ENCODE data around the gene VMO1. TPM values are rescaled to one million over a fixed set of nuclear protein-coding genes. Genes with fewer than 3 reads are reported as not detected.

Gene VMO1
- polyA plus RNA-seq, 4 donors: 0.42 to 0.74 (median 0.65) TPM

GRCh38 chr17:4766201-4766600, 20.0 kb downstream of the VMO1 start:
- no peak for DNase-seq (ENCODE audit: low read depth in 4 of 4, low spot score in 2 of 4)

- no peak for DNase-seq (ENCODE audit: low read depth in 4 of 4, low spot score in 2 of 4)
These were observed 21.6 kb downstream of the VMO1 start for GRCh38 chr17:4764595-4764994.

DNA sequence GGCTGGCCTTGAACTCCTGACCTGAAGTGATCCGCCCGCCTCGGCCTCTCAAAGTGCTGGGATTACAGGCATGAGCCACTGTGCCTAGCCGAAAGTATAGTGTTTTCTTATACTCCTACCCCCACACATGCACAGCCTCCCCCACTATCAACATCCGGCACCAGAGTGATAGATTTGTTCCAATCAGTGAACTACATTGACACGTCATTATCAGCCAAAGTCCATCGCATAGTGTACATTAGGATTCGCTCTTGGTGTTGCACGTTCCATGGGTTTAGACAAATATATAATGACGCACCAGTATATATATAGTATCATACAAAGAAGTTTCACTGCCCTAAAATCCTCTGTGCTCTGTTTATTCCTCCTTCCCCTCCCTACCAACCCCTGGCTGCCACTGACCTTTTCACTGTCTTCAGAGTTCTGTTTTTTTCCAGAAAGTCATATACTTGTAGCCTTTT, 26.4 kb downstream of the VMO1 start:
- no peak for DNase-seq (ENCODE audit: low read depth in 4 of 4, low spot score in 2 of 4)

DNA sequence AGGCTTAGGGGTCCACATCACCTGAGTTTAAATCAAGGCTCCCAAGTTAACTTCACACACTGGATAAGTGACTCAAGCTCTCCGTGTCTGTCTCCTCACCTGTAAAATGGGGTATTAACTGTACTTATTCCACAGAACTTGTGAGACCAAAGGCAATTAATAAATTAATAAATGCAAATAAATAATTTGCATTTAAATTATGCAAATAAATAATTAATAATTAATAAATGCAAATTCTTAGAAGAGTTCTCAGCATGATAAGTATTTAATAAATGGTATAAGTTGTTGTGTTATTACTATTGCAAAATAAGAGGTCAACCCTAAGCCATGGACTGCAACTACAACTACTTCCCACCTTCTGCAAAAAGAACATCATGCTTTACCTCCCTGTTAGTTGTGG, 32.8 kb downstream of the VMO1 start:
- DNase-seq (ENCODE audit: low read depth in 4 of 4, low spot score in 2 of 4): no peak

DNA sequence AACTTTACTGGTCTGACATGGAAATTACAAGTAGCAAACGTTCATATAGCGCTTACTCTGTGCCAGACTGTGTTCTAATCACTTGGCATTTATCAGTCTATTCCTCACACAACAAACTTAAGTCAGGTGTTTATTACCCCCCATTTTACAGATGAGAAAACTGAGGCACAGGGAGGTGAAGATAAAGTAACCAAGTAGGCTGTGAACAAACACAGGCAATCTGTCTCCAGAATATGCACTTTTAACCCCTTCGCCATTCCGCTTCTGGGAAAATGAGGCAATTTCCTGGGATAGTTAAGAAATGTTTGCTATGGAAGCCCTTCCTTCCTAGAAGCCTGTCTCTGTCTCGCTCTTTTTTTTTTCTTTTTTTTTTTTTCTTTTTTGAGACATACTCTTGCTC, 34.2 kb downstream of the VMO1 start:
- no peak for DNase-seq (ENCODE audit: low read depth in 4 of 4, low spot score in 2 of 4)

DNA sequence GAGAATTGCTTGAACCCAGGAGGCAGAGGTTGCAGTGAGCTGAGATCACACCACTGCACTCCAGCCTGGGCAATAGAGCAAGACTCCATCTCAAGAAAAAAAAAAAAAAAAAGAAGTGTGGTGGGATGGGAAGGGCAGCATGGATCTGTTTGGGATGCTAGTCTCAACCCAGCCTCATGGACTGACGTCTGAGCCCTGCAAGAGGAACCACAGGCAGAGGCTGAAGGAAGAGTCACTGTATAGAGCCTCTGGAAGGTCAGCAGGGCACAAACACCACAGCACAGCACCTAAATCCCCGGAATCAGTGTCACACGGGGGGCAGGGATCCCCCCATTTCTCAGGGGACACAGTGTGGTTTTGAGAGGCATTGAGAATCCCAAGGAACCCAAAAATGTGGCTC, 35.6 kb downstream of the VMO1 start:
- DNase-seq (ENCODE audit: low read depth in 4 of 4, low spot score in 2 of 4): no peak

DNA sequence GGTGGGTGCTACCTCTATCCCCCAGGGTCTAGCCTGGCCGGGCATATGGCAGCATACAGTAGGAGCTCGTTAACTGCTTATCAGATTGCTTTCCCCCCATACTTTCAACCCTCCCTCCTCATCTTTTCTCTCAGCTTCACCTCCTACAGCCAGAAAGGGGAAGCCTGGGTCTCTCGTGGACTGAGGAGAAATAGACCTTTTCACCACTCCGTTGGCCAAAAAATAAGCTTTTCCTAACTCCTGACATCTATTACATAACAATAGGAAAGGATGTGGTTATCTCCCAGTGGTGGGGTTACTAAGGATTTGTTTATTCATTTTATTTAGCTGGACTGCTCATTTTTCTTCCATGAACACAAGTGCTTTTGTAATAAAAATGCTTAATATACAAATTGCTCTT, 37.5 kb downstream of the VMO1 start:
- DNase-seq (ENCODE audit: low read depth in 4 of 4, low spot score in 2 of 4): no peak

DNA sequence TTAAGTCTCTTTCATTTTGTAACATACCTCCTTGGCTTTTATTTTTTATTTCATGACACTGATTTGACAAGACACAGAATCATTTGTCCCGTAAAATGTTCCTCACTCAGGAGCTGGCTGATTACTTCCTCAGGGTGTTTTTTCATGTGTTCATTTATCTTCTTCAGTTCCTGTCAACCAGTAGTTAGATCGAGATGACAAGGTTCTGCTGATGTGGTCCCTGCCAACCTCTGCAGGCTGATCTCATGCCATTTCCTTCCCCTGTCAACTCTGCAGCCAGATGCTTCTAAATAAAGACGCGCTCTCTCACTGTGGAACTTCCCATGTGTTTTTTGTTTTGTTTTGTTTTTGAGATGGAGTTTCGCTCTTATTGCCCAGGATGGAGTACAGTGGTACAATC, 38.3 kb downstream of the VMO1 start:
- DNase-seq (ENCODE audit: low read depth in 4 of 4, low spot score in 2 of 4): no peak

- DNase-seq (ENCODE audit: low read depth in 4 of 4, low spot score in 2 of 4): no peak
These were observed 40.9 kb downstream of the VMO1 start for GRCh38 chr17:4744999-4745969.

GRCh38 chr17:4743898-4744297, 42.3 kb downstream of the VMO1 start:
- DNase-seq (ENCODE audit: low read depth in 4 of 4, low spot score in 2 of 4): no peak

DNA sequence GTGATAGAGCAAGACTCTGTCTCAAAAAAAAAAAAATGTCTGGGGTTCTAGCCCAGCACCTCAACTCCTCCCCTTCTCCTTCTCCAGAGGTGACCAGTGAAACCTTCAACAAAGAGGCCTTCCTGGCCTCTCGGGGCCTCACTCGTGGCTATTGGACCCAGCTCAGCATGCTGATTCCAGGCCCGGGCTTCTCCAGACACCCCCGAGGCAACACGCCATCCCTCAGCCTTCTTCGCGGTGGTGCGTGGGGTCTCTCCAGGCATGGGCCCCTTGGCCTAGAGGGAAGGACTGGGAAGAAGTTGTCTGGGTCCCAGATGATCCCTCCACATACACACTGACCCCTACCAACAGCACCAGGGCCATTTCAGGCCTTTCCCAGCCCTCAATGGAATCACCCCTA, 42.9 kb downstream of the VMO1 start:
- DNase-seq (ENCODE audit: low read depth in 4 of 4, low spot score in 2 of 4): no peak

GRCh38 chr17:4742629-4743028, 43.5 kb downstream of the VMO1 start:
- no peak for DNase-seq (ENCODE audit: low read depth in 4 of 4, low spot score in 2 of 4)

GRCh38 chr17:4742133-4742532, 44.0 kb downstream of the VMO1 start:
- no peak for DNase-seq (ENCODE audit: low read depth in 4 of 4, low spot score in 2 of 4)

GRCh38 chr17:4741544-4741943, 44.6 kb downstream of the VMO1 start:
- DNase-seq (ENCODE audit: low read depth in 4 of 4, low spot score in 2 of 4): no peak

- no peak for DNase-seq (ENCODE audit: low read depth in 4 of 4, low spot score in 2 of 4)
These were observed 45.6 kb downstream of the VMO1 start for GRCh38 chr17:4740584-4740983.

- no peak for DNase-seq (ENCODE audit: low read depth in 4 of 4, low spot score in 2 of 4)
These were observed 46.2 kb downstream of the VMO1 start for GRCh38 chr17:4740025-4740351.

- DNase-seq (ENCODE audit: low read depth in 4 of 4, low spot score in 2 of 4): no peak
These were observed 46.8 kb downstream of the VMO1 start, which contains the start of the genes CXCL16 and ZMYND15 for GRCh38 chr17:4739122-4740024. CXCL16 (minus strand) TSS chr17:4739928; CDS start chr17:4739339, 589 bp downstream. ZMYND15 (plus strand) TSS chr17:4739833; CDS start chr17:4740549, 716 bp downstream.

DNA sequence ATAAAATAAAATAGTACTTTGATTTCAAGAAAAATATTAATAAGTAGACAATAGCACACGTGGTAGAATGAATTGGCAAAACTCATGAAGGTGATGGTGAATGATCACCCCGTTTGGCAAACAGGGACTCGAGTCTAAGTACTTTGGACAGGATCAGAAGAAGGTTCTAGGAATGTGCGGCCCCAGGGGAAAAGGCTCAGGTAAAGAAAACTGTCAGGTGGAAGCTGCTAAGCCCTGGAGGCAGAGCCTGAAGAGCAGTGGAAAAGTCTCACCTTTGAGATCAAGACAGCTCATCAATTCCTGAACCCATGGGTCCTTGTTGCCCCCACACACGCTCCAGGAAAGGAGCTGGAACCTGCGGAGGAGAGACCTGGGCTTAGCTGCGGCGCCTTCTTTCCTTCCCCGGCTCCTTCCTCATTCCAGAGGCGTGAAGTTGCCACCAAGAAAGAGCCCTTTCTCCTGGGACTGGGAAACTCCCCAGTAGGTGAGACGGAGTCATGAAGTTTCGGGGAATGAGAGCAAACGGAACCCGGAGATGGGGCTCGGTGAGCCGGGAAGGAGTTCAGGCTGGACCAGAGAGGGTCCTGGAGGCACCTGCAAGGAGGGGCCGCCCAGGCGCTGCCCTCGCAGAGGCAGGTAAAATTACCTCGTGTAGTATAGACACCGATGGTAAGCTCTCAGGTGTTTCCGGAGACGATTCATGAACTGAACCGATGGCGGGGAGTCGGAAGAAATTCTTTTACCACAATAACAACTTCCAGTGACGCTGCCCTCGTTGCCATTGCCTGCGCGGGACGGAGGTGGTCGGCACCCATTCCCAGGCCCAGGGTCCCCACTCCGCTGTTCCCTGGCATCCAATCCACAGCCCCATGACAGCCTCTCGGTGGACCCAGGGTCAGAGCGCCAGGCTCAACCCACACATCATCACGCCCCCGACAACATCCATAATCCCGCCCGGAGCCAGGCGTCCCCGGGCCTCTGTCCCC, 47.7 kb downstream of the VMO1 start:
- DNase-seq (ENCODE audit: low read depth in 4 of 4, low spot score in 2 of 4): no peak

GRCh38 chr17:4735876-4736651, 50.1 kb downstream of the VMO1 start:
- DNase-seq (ENCODE audit: low read depth in 4 of 4, low spot score in 2 of 4): no peak
